HG03575 (cell line): ENCODE results near the gene TTC9.
"Not testable (repeated sequence)": the region's sequence is repeated elsewhere in the genome, so short reads cannot be mapped to it uniquely, and the experiment has no call there.

Experiments
- ATAC-seq: cut with Tn5 transposase; IDR thresholded peaks from one replicate; pipeline ENCODE4 v1.9.1; 2021; ENCODE audit not compliant: unreplicated experiment, insufficient number of reproducible peaks, low FRiP score; ENCODE audit errors: extremely low read depth

TTC9 gene

GRCh38 chr14:70666361-70666686, 24.6 kb downstream of the TTC9 start:
- ATAC-seq = no peak

- ATAC-seq = no peak
Observed at GRCh38 chr14:70670992-70671651, 29.4 kb downstream of the TTC9 start.

GRCh38 chr14:70671652-70672644, 30.2 kb downstream of the TTC9 start:
- no peak for ATAC-seq

GRCh38 chr14:70677341-70677740, 35.6 kb downstream of the TTC9 start:
- ATAC-seq = no peak

GRCh38 chr14:70680748-70681147, 39.0 kb downstream of the TTC9 start:
- no peak for ATAC-seq

- ATAC-seq = no peak
Observed at GRCh38 chr14:70683983-70684382, 42.3 kb downstream of the TTC9 start.

GRCh38 chr14:70685474-70686197, 43.9 kb downstream of the TTC9 start:
- no peak for ATAC-seq

- ATAC-seq = no peak
Observed at GRCh38 chr14:70692210-70692609, 50.5 kb downstream of the TTC9 start.

- ATAC-seq = no peak
Observed at GRCh38 chr14:70696026-70696425, 54.3 kb downstream of the TTC9 start.

GRCh38 chr14:70697701-70698100, 56.0 kb downstream of the TTC9 start:
- ATAC-seq = no peak

- no peak for ATAC-seq
Observed at GRCh38 chr14:70698288-70698687, 56.6 kb downstream of the TTC9 start.

GRCh38 chr14:70699646-70700045, 57.9 kb downstream of the TTC9 start:
- ATAC-seq = no peak

- ATAC-seq = no peak
Observed at GRCh38 chr14:70700955-70701585, 59.4 kb downstream of the TTC9 start.

- no peak for ATAC-seq
Observed at GRCh38 chr14:70701610-70702009, 59.9 kb downstream of the TTC9 start.

- no peak for ATAC-seq
Observed at GRCh38 chr14:70702161-70702560, 60.4 kb downstream of the TTC9 start.

- ATAC-seq = not testable (repeated sequence)
Observed at GRCh38 chr14:70703621-70704168, 62.0 kb downstream of the TTC9 start.

GRCh38 chr14:70704960-70705359, 63.2 kb downstream of the TTC9 start:
- no peak for ATAC-seq

GRCh38 chr14:70706177-70706576, 64.5 kb downstream of the TTC9 start:
- ATAC-seq = no peak
